ENCODE results near the gene MYRIP.
"Not testable (repeated sequence)": the region's sequence is repeated elsewhere in the genome, so short reads cannot be mapped to it uniquely, and the experiment has no call there.

DNA sequence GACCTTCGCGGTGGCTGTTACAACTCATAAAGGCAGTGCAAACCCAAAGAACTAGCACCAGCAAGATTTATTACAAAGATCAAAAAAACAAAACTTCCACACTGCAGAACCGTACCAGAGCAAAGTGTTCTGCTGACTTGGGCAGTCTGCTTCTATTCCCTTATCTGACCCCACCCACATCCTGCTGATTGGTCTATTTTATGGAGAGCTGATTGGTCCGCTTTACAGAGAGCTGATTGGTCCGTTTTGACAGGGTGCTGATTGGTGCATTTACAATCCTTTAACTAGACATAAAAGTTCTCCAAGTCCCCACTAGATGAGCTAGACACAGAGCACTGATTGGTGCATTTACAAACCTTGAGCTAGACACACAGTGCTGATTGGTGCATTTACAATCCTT is 31.2 kb upstream of the MYRIP start:
- TF ChIP-seq CTCF (conservative IDR thresholded peaks at IDR 0.05; ENCODE audit: low read depth, low read length) = not testable (repeated sequence)
- TF ChIP-seq, protein P1, sequence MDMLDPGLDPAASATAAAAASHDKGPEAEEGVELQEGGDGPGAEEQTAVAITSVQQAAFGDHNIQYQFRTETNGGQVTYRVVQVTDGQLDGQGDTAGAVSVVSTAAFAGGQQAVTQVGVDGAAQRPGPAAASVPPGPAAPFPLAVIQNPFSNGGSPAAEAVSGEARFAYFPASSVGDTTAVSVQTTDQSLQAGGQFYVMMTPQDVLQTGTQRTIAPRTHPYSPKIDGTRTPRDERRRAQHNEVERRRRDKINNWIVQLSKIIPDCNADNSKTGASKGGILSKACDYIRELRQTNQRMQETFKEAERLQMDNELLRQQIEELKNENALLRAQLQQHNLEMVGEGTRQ (IDR thresholded peaks at IDR 0.05; ENCODE audit: low read depth, low read length) = not testable (repeated sequence)
